IMR-90 (cell line): ENCODE data around the gene ATP1A2. TPM values are rescaled to one million over a fixed set of nuclear protein-coding genes. Genes with fewer than 3 reads are reported as not detected.

Source experiments
- ATAC-seq: fragments of 200-7000 bp; cut with Tn5 transposase; 2 replicates; pipeline ENCODE4 v1.9.1; 2020; ENCODE audit warnings: low read depth, mild to moderate bottlenecking, moderate library complexity
- BruUV-seq: library from RNA; stranded (reverse); fragments of 400-500 nt; replicated peaks from 2 replicates; lab custom pipeline; 2021; lab: Mats Ljungman, UMichigan
- CTCF ChIA-PET: fragments of 300-600 bp; formaldehyde crosslinking; extraction: SDS; loops from one replicate; lab custom pipeline; 2021; ENCODE audit warnings: antibody characterized with exemption; lab: Yijun Ruan, JAX
- POLR2A ChIA-PET: fragments of 300-600 bp; sonication (Branson Sonifier 250); formaldehyde crosslinking; loops from one replicate; lab custom pipeline; 2022; ENCODE audit warnings: antibody characterized with exemption; ENCODE audit not compliant: unreplicated experiment; lab: Charles Lee
- DNase-seq: peaks from one replicate; pipeline ENCODE4 v3.0.0; 2013
- H2AFZ ChIP-seq: replicated peaks from 2 replicates; pipeline ENCODE3; 2013; ENCODE audit warnings: low read length, mild to moderate bottlenecking; ENCODE audit not compliant: poor library complexity
- H2AK5ac ChIP-seq: 2 replicates; pipeline ENCODE4 v1.6.1; 2013; ENCODE audit warnings: low read depth, low read length, inconsistent platforms
- H2AK9ac ChIP-seq: replicated peaks from 2 replicates; pipeline ENCODE3; 2013; ENCODE audit warnings: mild to moderate bottlenecking, low read depth, low read length, moderate library complexity; ENCODE audit not compliant: poor library complexity
- H2BK120ac ChIP-seq: 2 replicates; pipeline ENCODE4 v1.6.1; 2013; ENCODE audit warnings: low read depth, low read length, inconsistent platforms
- H2BK15ac ChIP-seq: 3 replicates; pipeline ENCODE4 v1.6.1; 2013; ENCODE audit warnings: low read depth, low read length, inconsistent platforms
- H2BK20ac ChIP-seq: 2 replicates; pipeline ENCODE4 v1.6.1; 2013; ENCODE audit warnings: low read depth, mild to moderate bottlenecking, inconsistent platforms, low read length, moderate library complexity
- H2BK5ac ChIP-seq: 2 replicates; pipeline ENCODE4 v1.6.1; 2013; ENCODE audit warnings: mild to moderate bottlenecking, low read depth, low read length, inconsistent platforms; ENCODE audit not compliant: poor library complexity, severe bottlenecking
- H3K14ac ChIP-seq: replicated peaks from 2 replicates; pipeline ENCODE4 v1.6.1; 2013; ENCODE audit warnings: low read depth, low read length, inconsistent platforms
- H3K18ac ChIP-seq: 2 replicates; pipeline ENCODE4 v1.6.1; 2013; ENCODE audit warnings: low read depth, low read length, control low read depth
- H3K23ac ChIP-seq: 2 replicates; pipeline ENCODE4 v1.6.1; 2013; ENCODE audit warnings: low read depth, low read length, inconsistent platforms
- H3K27ac ChIP-seq: 2 replicates; pipeline ENCODE4 v1.5.1; 2013; ENCODE audit warnings: mild to moderate bottlenecking, control low read depth, low read length; ENCODE audit not compliant: insufficient read depth
- H3K27me3 ChIP-seq: 2 replicates; pipeline ENCODE4 v1.6.1; 2013; ENCODE audit warnings: low read length; ENCODE audit not compliant: control insufficient read depth, insufficient read depth
- H3K36me3 ChIP-seq: 2 replicates; pipeline ENCODE4 v1.6.1; 2013; ENCODE audit warnings: low read length, mixed read lengths; ENCODE audit not compliant: control insufficient read depth, insufficient read depth
- H3K4ac ChIP-seq: 2 replicates; pipeline ENCODE4 v1.6.1; 2013; ENCODE audit warnings: low read depth, low read length, inconsistent platforms
- H3K4me1 ChIP-seq: 2 replicates; pipeline ENCODE4 v1.6.1; 2013; ENCODE audit warnings: low read length, mixed read lengths; ENCODE audit not compliant: control insufficient read depth, insufficient read depth
- H3K4me2 ChIP-seq: 2 replicates; pipeline ENCODE4 v1.6.1; 2013; ENCODE audit warnings: low read depth, mild to moderate bottlenecking, control low read depth, low read length, moderate library complexity
- H3K4me3 ChIP-seq: 2 replicates; pipeline ENCODE4 v1.5.1; 2013; ENCODE audit warnings: low read depth, mild to moderate bottlenecking, control low read depth, low read length, moderate library complexity; ENCODE audit not compliant: insufficient read depth
- H3K56ac ChIP-seq: 2 replicates; pipeline ENCODE4 v1.6.1; 2013; ENCODE audit warnings: low read length, inconsistent platforms; ENCODE audit not compliant: insufficient read depth; ENCODE audit errors: extremely low read depth
- H3K79me1 ChIP-seq, 2 experiments: 2 replicates each; pipeline ENCODE4 v1.6.1; 2013; ENCODE audit warnings: low read length in 2 of 2, inconsistent platforms in 1 of 2, low read depth in 1 of 2
- H3K9ac ChIP-seq: 2 replicates; pipeline ENCODE4 v1.6.1; 2013; ENCODE audit warnings: low read depth, low read length, control low read depth
- H3K9me1 ChIP-seq: 2 replicates; pipeline ENCODE4 v1.6.1; 2013; ENCODE audit warnings: low read length, inconsistent platforms; ENCODE audit not compliant: insufficient read depth
- H3K9me3 ChIP-seq: 2 replicates; pipeline ENCODE4 v1.6.1; 2013; ENCODE audit warnings: low read length; ENCODE audit not compliant: control insufficient read depth, insufficient read depth
- H4K20me1 ChIP-seq: 2 replicates; pipeline ENCODE4 v1.6.1; 2013; ENCODE audit warnings: low read length, inconsistent platforms; ENCODE audit not compliant: insufficient read depth
- H4K5ac ChIP-seq: 2 replicates; pipeline ENCODE4 v1.6.1; 2013; ENCODE audit warnings: mild to moderate bottlenecking, low read depth, low read length, control low read depth
- H4K8ac ChIP-seq, 2 experiments: 2 replicates each; pipeline ENCODE4 v1.6.1; 2013; ENCODE audit warnings: low read depth in 2 of 2, low read length in 2 of 2, control low read depth in 1 of 2, inconsistent platforms in 1 of 2
- H4K91ac ChIP-seq: 2 replicates; pipeline ENCODE4 v1.6.1; 2013; ENCODE audit warnings: low read depth, low read length, inconsistent platforms; ENCODE audit not compliant: insufficient read depth
- CTCF ChIP-seq: conservative IDR thresholded peaks from 2 replicates; pipeline ENCODE4 v1.5.1; 2012; ENCODE audit warnings: mild to moderate bottlenecking, low read depth, low read length, improper control_type of control experiment
- ELK1 ChIP-seq: fragments of 150-350 bp; IDR thresholded peaks from 2 replicates; pipeline ENCODE4 v1.6.1; 2016; ENCODE audit warnings: low read depth, mild to moderate bottlenecking, low read length, moderate library complexity, borderline replicate concordance
- MAFK ChIP-seq: IDR thresholded peaks from 2 replicates; pipeline ENCODE4 v1.6.1; 2012; ENCODE audit warnings: low read depth, low read length, improper control_type of control experiment
- MXI1 ChIP-seq: IDR thresholded peaks from 2 replicates; pipeline ENCODE4 v1.6.1; 2012; ENCODE audit warnings: low read depth, mild to moderate bottlenecking, low read length, moderate library complexity, borderline replicate concordance
- POLR2A ChIP-seq: IDR thresholded peaks from 2 replicates; pipeline ENCODE4 v1.6.1; 2012; ENCODE audit warnings: mild to moderate bottlenecking, low read depth, low read length
- RAD21 ChIP-seq: IDR thresholded peaks from 2 replicates; pipeline ENCODE4 v1.6.1; 2012; ENCODE audit warnings: low read length, improper control_type of control experiment
- SMC3 ChIP-seq: fragments of 150-350 bp; IDR thresholded peaks from 2 replicates; pipeline ENCODE4 v1.6.1; 2016; ENCODE audit warnings: low read depth, mild to moderate bottlenecking, antibody characterized with exemption, low read length, moderate library complexity
- whole genome bisulfite sequencing, 2 experiments: methylation state at CpG; one replicate each; pipeline versions ENCODE4 v1.1.5 to v1.1.7; 2013; ENCODE audit warnings: missing lambda C conversion rate in 2 of 2; ENCODE audit not compliant: insufficient read length in 1 of 2; ENCODE audit errors: extremely low coverage in 2 of 2; 5-methylcytosine and 5-hydroxymethylcytosine counted together
- dilution Hi-C: fragments of 300-500 bp; cut with HindIII; formaldehyde crosslinking; loops from one replicate; pipeline ENCODE4 v1.14.3; 2018; ENCODE audit warnings: low sequenced_read_pairs; ENCODE audit not compliant: unreplicated experiment
- in situ Hi-C: fragments of 300-500 bp; cut with MboI; formaldehyde crosslinking; loops from 3 replicates; pipeline ENCODE4 v1.14.3; 2019; ENCODE audit warnings: low sequenced_read_pairs, inconsistent platforms, mixed read lengths
- intact Hi-C: fragments of 100-400 bp; cut with micrococcal nuclease; formaldehyde crosslinking; loops from 2 replicates; pipeline ENCODE4 v1.10.0; 2022
- polyA plus RNA-seq, 3 experiments: library from polyadenylated mRNA; depleted of rRNA; stranded (reverse); fragments of >200 nt; gene quantifications; 2 replicates each; pipeline ENCODE4 v1.2.3, GENCODE V29; 2012; ENCODE audit warnings: low replicate concordance in 1 of 3
- total RNA-seq: library from RNA; depleted of rRNA; stranded (reverse); fragments of >200 nt; gene quantifications from 2 replicates; pipeline ENCODE4 v1.2.3, GENCODE V29; 2012
- TF ChIP-seq, protein P1 (sequence below): fragments of 150-350 bp; IDR thresholded peaks from 2 replicates; pipeline ENCODE4 v1.6.1; 2017; ENCODE audit warnings: mild to moderate bottlenecking, antibody characterized with exemption, low read length, low read depth

The ATP1A2 gene
- total and polyA plus RNA-seq, 2 of the 4 experiments (the other 2 are of a cell fraction): under 0.01 to 0.15 TPM

DNA sequence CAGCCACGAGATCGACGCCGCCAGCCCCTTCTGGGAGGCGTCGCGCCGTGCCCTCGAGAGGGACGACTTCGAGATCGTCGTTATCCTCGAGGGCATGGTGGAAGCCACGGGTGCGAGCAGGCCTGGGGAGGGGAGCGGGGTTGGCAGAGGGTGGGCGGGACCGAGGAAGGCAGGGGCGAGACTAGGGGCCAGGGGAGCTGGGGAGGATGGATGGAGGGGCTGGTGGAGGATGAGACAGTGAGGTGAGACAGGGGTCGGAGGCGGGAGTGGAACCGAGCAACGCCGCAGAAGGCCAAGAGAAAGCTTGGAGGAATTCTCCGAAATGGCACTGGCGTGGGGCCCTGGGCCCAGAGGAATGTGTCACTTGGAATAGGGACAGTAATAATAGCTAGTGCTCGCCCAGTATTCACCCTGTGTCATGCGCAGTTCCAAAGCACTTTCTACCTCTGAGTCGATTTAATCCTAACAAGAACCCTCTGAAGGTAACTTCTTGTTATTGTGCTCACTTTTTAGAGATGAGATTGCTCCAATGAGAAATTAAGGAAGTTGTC is 30.7 kb upstream of the ATP1A2 start:
- H3K27me3 ChIP-seq: peaks cover 52% of the 10 kb centered on the region
- ChIA-PET POLR2A (no interaction called here), CTCF (interaction anchor here (0.7 to 2.1 kb wide), 5 partner anchors 11 to 292 kb away, joined by 3 to 12 read pairs (median 5); partner anchors contain the start of gene PIGM)
- H3K18ac ChIP-seq: no peak overlapping the region
- dilution Hi-C loops: no loop called here
- no peaks in the 10 kb centered on the region for H4K20me1 ChIP-seq
- intact Hi-C loops: loop anchor here (1.0 kb wide), 1 partner anchor 291 kb away; no protein-coding TSS in a partner anchor
- no peak overlapping the region for H3K56ac ChIP-seq
- 76% methylated on average over 5 of the region's 30 CpGs; no CpG with 5 or more reads in 1 of the 2 experiments for WGBS, 2 experiments
- H3K79me1 ChIP-seq: no peaks in the 10 kb centered on the region
- H3K9me3 ChIP-seq: no peaks in the 10 kb centered on the region; the same call in 1 of the 2 replicates
- BruUV-seq: no TSS peak
- H3K4ac ChIP-seq: no peak overlapping the region
- no peak overlapping the region for H4K5ac ChIP-seq
- H2AK9ac ChIP-seq: no peak overlapping the region
- H4K8ac ChIP-seq: no peak overlapping the region
- H3K4me1 ChIP-seq: peaks cover 3% of the 10 kb centered on the region; the same call in 1 of the 2 replicates
- no peak overlapping the region for H2AFZ ChIP-seq
- H4K91ac ChIP-seq: no peak overlapping the region
- DNase-seq (no peak), ATAC-seq (no peak)
- H2BK120ac ChIP-seq: no peak overlapping the region
- peaks cover 2% of the 10 kb centered on the region; the same call in 1 of the 2 replicates for H3K36me3 ChIP-seq
- H3K4me2 ChIP-seq: no peak overlapping the region
- no peak overlapping the region for H3K4me3 ChIP-seq
- H3K9me1 ChIP-seq: no peaks in the 10 kb centered on the region
- no peak overlapping the region for H3K14ac ChIP-seq
- H3K23ac ChIP-seq: no peak overlapping the region
- H2AK5ac ChIP-seq: no peak overlapping the region
- H2BK15ac ChIP-seq: no peak overlapping the region
- H3K9ac ChIP-seq: no peak overlapping the region
- H3K27ac ChIP-seq: no peak overlapping the region
- H2BK20ac ChIP-seq: no peak overlapping the region
- no peak overlapping the region for H2BK5ac ChIP-seq
- in situ Hi-C loops: no loop called here
- no peak for TF ChIP-seq POLR2A
- TF ChIP-seq CTCF: no peak
- TF ChIP-seq, protein P1, sequence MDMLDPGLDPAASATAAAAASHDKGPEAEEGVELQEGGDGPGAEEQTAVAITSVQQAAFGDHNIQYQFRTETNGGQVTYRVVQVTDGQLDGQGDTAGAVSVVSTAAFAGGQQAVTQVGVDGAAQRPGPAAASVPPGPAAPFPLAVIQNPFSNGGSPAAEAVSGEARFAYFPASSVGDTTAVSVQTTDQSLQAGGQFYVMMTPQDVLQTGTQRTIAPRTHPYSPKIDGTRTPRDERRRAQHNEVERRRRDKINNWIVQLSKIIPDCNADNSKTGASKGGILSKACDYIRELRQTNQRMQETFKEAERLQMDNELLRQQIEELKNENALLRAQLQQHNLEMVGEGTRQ: no peak
- no peak for TF ChIP-seq ELK1
- no peak for TF ChIP-seq SMC3
- no peak for TF ChIP-seq RAD21
- no peak for TF ChIP-seq MXI1
- no peak for TF ChIP-seq MAFK
